GM23338 (cell line): ENCODE data around the gene PPM1J.

ENCODE experiments used
- EZH2 ChIP-seq: fragments of 200-600 bp; sonication (generic); IDR thresholded peaks from one replicate; pipeline ENCODE4 v1.8.0; 2017; ENCODE audit warnings: antibody characterized with exemption, mild to moderate bottlenecking, low read depth; ENCODE audit not compliant: unreplicated experiment
- EZH2phosphoT487 ChIP-seq: fragments of 200-600 bp; sonication (generic); IDR thresholded peaks from one replicate; pipeline ENCODE4 v1.8.1; 2018; ENCODE audit warnings: antibody characterized with exemption; ENCODE audit not compliant: unreplicated experiment
- JUNB ChIP-seq: IDR thresholded peaks from one replicate; pipeline ENCODE4 v1.6.1; 2016; ENCODE audit warnings: antibody characterized with exemption; ENCODE audit not compliant: unreplicated experiment
- POLR2AphosphoS5 ChIP-seq: IDR thresholded peaks from 2 replicates; pipeline ENCODE4 v1.6.1; 2016; ENCODE audit warnings: antibody characterized with exemption, low read depth
- ZNF114 ChIP-seq: fragments of 250-450 bp; sonication (Bioruptor Pico); IDR thresholded peaks from 2 replicates; pipeline ENCODE4 v1.5.0; 2020; ENCODE audit warnings: mild to moderate bottlenecking, moderate library complexity
- TF ChIP-seq, protein P1 (sequence below): IDR thresholded peaks from one replicate; pipeline ENCODE4 v1.6.1; 2018; ENCODE audit warnings: antibody characterized with exemption; ENCODE audit not compliant: unreplicated experiment
- TF ChIP-seq, protein P2 (sequence below), 2 experiments: fragments of 200-600 bp in 1 of 2; sonication (generic) in 1 of 2; conservative IDR thresholded peaks; 2 replicates each; pipeline versions ENCODE4 v1.5.1 to v1.6.1; 2016 to 2017; ENCODE audit warnings: antibody characterized with exemption in 2 of 2, low read depth in 2 of 2, mild to moderate bottlenecking in 2 of 2, moderate library complexity in 1 of 2

DNA sequence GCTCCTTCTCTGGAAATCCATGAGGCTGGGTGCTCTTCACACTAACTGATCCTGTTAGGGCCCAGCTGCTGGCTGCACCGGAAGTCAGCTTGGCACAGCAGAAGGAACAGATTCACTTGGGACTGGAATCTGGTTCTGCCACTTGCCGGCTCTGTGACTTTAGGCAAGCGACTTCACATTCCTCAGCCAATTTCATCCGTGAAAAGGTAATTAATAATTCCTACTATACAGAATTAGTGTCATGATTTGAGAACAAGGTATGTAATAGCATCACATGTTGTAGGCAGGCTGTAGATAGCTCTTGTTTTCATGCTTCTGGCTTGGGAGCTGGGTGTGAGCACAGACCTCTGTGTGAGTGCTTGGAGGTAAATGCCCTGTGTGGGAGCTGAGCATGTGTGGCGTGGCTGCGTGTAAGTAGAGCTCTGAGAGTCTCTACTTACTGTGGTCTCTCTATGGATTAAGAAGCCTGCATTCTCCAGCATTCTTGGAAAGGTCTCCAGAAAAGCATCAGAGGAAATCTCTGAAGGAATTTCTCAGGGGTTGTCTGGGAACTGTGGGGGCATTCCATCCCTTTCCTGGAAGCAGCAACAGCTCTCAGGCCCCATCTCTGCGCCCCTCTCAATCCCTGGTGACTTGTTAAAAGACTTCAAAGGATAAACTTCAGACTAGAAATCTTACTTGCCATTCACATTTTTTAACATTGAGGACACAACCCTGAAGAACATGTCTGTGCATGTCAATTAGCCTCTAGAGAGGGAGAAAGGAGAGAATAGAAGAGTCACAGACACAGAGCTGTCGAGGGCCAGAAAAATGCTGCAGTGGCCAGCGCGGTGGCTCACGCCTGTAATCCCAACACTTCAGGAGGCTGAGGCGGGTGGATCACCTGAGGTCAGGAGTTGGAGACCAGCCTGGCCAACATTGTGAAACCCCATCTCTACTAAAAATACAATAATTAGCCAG is 47.7 kb upstream of the PPM1J start:
- no peak for TF ChIP-seq EZH2phosphoT487
- TF ChIP-seq, protein P1, sequence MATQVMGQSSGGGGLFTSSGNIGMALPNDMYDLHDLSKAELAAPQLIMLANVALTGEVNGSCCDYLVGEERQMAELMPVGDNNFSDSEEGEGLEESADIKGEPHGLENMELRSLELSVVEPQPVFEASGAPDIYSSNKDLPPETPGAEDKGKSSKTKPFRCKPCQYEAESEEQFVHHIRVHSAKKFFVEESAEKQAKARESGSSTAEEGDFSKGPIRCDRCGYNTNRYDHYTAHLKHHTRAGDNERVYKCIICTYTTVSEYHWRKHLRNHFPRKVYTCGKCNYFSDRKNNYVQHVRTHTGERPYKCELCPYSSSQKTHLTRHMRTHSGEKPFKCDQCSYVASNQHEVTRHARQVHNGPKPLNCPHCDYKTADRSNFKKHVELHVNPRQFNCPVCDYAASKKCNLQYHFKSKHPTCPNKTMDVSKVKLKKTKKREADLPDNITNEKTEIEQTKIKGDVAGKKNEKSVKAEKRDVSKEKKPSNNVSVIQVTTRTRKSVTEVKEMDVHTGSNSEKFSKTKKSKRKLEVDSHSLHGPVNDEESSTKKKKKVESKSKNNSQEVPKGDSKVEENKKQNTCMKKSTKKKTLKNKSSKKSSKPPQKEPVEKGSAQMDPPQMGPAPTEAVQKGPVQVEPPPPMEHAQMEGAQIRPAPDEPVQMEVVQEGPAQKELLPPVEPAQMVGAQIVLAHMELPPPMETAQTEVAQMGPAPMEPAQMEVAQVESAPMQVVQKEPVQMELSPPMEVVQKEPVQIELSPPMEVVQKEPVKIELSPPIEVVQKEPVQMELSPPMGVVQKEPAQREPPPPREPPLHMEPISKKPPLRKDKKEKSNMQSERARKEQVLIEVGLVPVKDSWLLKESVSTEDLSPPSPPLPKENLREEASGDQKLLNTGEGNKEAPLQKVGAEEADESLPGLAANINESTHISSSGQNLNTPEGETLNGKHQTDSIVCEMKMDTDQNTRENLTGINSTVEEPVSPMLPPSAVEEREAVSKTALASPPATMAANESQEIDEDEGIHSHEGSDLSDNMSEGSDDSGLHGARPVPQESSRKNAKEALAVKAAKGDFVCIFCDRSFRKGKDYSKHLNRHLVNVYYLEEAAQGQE = no peak
- TF ChIP-seq, protein P2, sequence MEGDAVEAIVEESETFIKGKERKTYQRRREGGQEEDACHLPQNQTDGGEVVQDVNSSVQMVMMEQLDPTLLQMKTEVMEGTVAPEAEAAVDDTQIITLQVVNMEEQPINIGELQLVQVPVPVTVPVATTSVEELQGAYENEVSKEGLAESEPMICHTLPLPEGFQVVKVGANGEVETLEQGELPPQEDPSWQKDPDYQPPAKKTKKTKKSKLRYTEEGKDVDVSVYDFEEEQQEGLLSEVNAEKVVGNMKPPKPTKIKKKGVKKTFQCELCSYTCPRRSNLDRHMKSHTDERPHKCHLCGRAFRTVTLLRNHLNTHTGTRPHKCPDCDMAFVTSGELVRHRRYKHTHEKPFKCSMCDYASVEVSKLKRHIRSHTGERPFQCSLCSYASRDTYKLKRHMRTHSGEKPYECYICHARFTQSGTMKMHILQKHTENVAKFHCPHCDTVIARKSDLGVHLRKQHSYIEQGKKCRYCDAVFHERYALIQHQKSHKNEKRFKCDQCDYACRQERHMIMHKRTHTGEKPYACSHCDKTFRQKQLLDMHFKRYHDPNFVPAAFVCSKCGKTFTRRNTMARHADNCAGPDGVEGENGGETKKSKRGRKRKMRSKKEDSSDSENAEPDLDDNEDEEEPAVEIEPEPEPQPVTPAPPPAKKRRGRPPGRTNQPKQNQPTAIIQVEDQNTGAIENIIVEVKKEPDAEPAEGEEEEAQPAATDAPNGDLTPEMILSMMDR (conservative IDR thresholded peaks at IDR 0.05; ENCODE audit: low read depth in 2 of 2) = no peak
- no peak for TF ChIP-seq JUNB
- TF ChIP-seq ZNF114 (CRISPR knock-in tag) = no peak
- no peak for TF ChIP-seq POLR2AphosphoS5
- TF ChIP-seq EZH2 = no peak
